ENCODE measurements around the gene TMEM94. TPM values are rescaled to one million over a fixed set of nuclear protein-coding genes. Genes with fewer than 3 reads are reported as not detected.

The TMEM94 gene
- total and polyA plus RNA-seq, 2 of the 8 experiments (the other 6 are each of a cell fraction or from before 2014, with no cell fraction given) = 54.8 to 69.9 TPM

DNA sequence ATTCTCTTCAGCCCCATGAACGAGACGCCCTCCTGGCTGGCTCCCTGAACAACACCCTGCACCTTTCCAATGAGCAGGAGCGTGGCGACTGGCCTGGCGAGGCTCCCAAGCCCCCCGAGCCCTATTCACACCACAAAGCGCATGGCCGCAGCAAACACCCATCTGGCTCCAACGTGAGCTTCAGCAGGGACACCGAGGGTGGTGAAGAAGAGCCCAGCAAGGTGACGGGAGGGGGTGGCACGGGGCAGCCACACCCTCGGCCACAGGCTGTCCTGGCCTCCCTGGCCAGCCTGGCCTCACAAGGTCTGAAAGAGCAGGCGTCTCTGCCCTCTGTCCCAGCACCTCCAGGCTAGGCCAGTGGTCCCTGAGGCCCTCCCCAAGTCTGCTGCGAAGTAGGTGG is 35.2 kb downstream of the TMEM94 start:
- 90% methylated on average over 13 of the region's 15 CpGs; no CpG with 5 or more reads in 1 of the 2 experiments for WGBS, 2 experiments (ENCODE audit: extremely low coverage in 1 of 2, insufficient coverage in 1 of 2, insufficient read length in 1 of 2, insufficient replicate concordance in 2 of 2, low coverage in 1 of 2, low lambda C conversion rate in 2 of 2, missing lambda C conversion rate in 1 of 2)
- CTCF ChIA-PET (ENCODE audit: partially characterized antibody) = interaction anchor here (0.8 to 7.3 kb wide), 4 partner anchors 14 to 64 kb away, joined by 3 to 39 read pairs (median 4); no protein-coding TSS in a partner anchor

More for the DNA sequence above, 35.2 kb downstream of the TMEM94 start:
- no peaks in the 10 kb centered on the region for H3K9me3 ChIP-seq (ENCODE audit: insufficient read depth in 2 of 2, low read depth in 1 of 2, low read length in 1 of 2)
- no peak overlapping the region for H2BK12ac ChIP-seq (ENCODE audit: low read depth, low read length)
- H3K4me1 ChIP-seq (replicated peaks in 1 of 4; ENCODE audit: control insufficient read depth in 3 of 4, insufficient read depth in 4 of 4, low read length in 3 of 4) = no peaks in the 10 kb centered on the region; a peak in 1 of 7 replicates
- H3K4ac ChIP-seq (replicated peaks; ENCODE audit: insufficient read length, low read depth, low read length) = no peak overlapping the region
- POLR2A ChIA-PET (ENCODE audit: partially characterized antibody) = interaction anchor here (1.4 to 1.5 kb wide), 2 partner anchors 10 to 12 kb away, joined by 4 to 5 read pairs; no protein-coding TSS in a partner anchor
- H4K5ac ChIP-seq (ENCODE audit: insufficient read length, low read depth, low read length) = no peak overlapping the region
- no peak overlapping the region for H3K27ac ChIP-seq (ENCODE audit: low read depth, low read length)
- H3K79me1 ChIP-seq (ENCODE audit: low read depth, low read length) = no peaks in the 10 kb centered on the region; the same call in 1 of the 2 replicates
- no peak overlapping the region for H2BK5ac ChIP-seq (ENCODE audit: low read depth, low read length)
- no peak for DNase-seq (ENCODE audit: low read depth in 1 of 2, low spot score in 2 of 2)
- H3K23me2 ChIP-seq (ENCODE audit: low read depth, low read length) = no peaks in the 10 kb centered on the region
- TF ChIP-seq CREB1 (IDR thresholded peaks at IDR 0.05) (no peak), HDAC2 (IDR thresholded peaks at IDR 0.05; ENCODE audit: borderline replicate concordance in 1 of 2, low read depth in 2 of 2, low read length in 2 of 2) (no peak)
- H2AFZ ChIP-seq (ENCODE audit: low read length) = no peak overlapping the region
- H3K4me2 ChIP-seq (ENCODE audit: insufficient read depth in 1 of 2, low read depth in 2 of 2, low read length in 2 of 2) = no peak overlapping the region
- peaks cover 0 to 10% (median 6%) of the 10 kb centered on the region in 4 experiments; a peak in 4 of 8 replicates for H3K36me3 ChIP-seq (ENCODE audit: control insufficient read depth in 2 of 4, insufficient read depth in 4 of 4, low read length in 3 of 4)
- H3K14ac ChIP-seq (ENCODE audit: insufficient read length) = no peak overlapping the region
- no peak overlapping the region for H2BK20ac ChIP-seq (ENCODE audit: low read length)
- peaks cover 0 to 8% of the 10 kb centered on the region in 2 experiments for H4K20me1 ChIP-seq (replicated peaks in 1 of 2; ENCODE audit: control insufficient read depth in 1 of 2, insufficient read depth in 2 of 2, low read length in 2 of 2)
- no peak overlapping the region for H2AK5ac ChIP-seq (ENCODE audit: low read depth, low read length)
- no peaks in the 10 kb centered on the region for H3K27me3 ChIP-seq (replicated peaks in 1 of 4; ENCODE audit: control insufficient read depth in 3 of 4, extremely low read depth in 1 of 4, insufficient read depth in 3 of 4, low read length in 3 of 4)
- no peak overlapping the region for H4K91ac ChIP-seq (replicated peaks; ENCODE audit: insufficient read length, low read length)
- no peak overlapping the region for H2BK15ac ChIP-seq (ENCODE audit: low read length)
- no peak overlapping the region for H3K23ac ChIP-seq (ENCODE audit: insufficient read length)
- H3K79me2 ChIP-seq (ENCODE audit: control insufficient read depth in 1 of 2, insufficient read depth in 2 of 2, low read length in 2 of 2) = no peaks in the 10 kb centered on the region
- no peak overlapping the region for H3K18ac ChIP-seq (ENCODE audit: extremely low read depth, low read length)
- no peak for FAIRE-seq
- H3K56ac ChIP-seq (replicated peaks; ENCODE audit: insufficient read length, low read depth, low read length) = no peak overlapping the region
- H3K4me3 ChIP-seq (ENCODE audit: extremely low read depth in 1 of 4, insufficient read depth in 2 of 4, low read depth in 3 of 4, low read length in 4 of 4) = no peak overlapping the region
- H3K9ac ChIP-seq (replicated peaks in 1 of 4; ENCODE audit: extremely low read depth in 1 of 4, low read depth in 3 of 4, low read length in 3 of 4) = no peak overlapping the region
- H4K8ac ChIP-seq (ENCODE audit: extremely low read depth, insufficient read depth, low read length) = no peak overlapping the region
- H2BK120ac ChIP-seq (replicated peaks; ENCODE audit: low read depth, low read length) = no peak overlapping the region

Measured in H1 (cell line).